ENCODE results near the gene MORN4. TPM values are rescaled to one million over a fixed set of nuclear protein-coding genes. Genes with fewer than 3 reads are reported as not detected.

The MORN4 gene
- total and polyA plus RNA-seq, 9 of the 15 experiments (the other 6 are each of a cell fraction or from before 2014, with no cell fraction given): 8.3 to 23.9 (median 11.7) TPM

DNA sequence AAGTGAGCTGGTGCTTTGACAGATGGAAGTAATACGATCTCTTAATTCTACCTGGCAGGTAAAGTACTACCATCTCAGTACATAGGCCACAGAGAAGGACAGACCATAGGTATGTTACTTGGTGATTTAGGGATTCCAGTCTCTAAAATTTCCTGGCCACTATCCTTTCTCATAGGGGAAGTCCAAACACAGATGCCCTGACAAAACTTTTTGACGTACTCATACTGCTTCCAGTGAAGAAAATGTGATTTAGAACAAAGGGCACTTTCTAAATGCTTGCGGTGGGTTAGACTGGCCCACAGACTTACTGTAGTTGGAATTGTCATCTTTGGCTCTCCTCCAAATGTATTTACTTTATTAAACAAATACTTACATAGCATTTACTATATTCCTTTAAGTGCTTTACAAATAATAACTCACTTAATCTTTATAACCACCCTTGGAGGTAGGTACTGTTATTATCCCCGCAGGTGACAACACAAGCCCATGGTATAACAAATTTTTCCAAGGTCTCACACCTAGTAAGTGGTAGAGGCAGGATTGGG is 10.2 kb upstream of the MORN4 start:
- 89% methylated on average over 4 of the region's 4 CpGs for WGBS (ENCODE audit: insufficient coverage, low coverage, missing lambda C conversion rate)
- Histone ChIP-seq H3K4me2 (ENCODE audit: insufficient read depth, low read length) (no peak overlapping the region), H3K4me1 (replicated peaks in 1 of 2; ENCODE audit: control insufficient read depth in 2 of 2, insufficient read depth in 2 of 2, low read length in 2 of 2) (peaks cover 12 to 24% of the 10 kb centered on the region in 2 experiments), H3K36me3 (ENCODE audit: control insufficient read depth, insufficient read depth, low read length) (peaks cover 31% of the 10 kb centered on the region), H3K9me3 (replicated peaks; ENCODE audit: control insufficient read depth, insufficient read depth, low read depth, low read length) (no peaks in the 10 kb centered on the region), H2AFZ (ENCODE audit: low read depth, low read length) (no peak overlapping the region), H3K9ac (ENCODE audit: insufficient read depth in 1 of 2, low read depth in 2 of 2, low read length in 2 of 2) (no peak overlapping the region), H3K27me3 (ENCODE audit: control insufficient read depth in 2 of 2, insufficient read depth in 2 of 2, low read length in 2 of 2) (no peaks in the 10 kb centered on the region), H3K4me3 (no peak overlapping the region), H3K9me1 (ENCODE audit: control insufficient read depth, insufficient read depth, low read length) (no peaks in the 10 kb centered on the region), H3K79me2 (ENCODE audit: control insufficient read depth, insufficient read depth, low read length) (peaks cover 54% of the 10 kb centered on the region), H3K27ac (ENCODE audit: extremely low read depth, low read depth, low read length) (no peak overlapping the region), H4K20me1 (replicated peaks; ENCODE audit: control insufficient read depth, insufficient read depth, low read length) (no peaks in the 10 kb centered on the region)
- ATAC-seq (no peak), FAIRE-seq (no peak), DNase-seq (ENCODE audit: extremely low read depth in 1 of 4, low spot score in 3 of 4) (no peak)
- ChIA-PET POLR2A (no interaction called here), CTCF (ENCODE audit: low intra/inter-chr PET ratio) (no interaction called here)
- in situ Hi-C loops (cut with MboI): no loop called here
- TF ChIP-seq ZNF384 (IDR thresholded peaks at IDR 0.05; ENCODE audit: low read depth, low read length): no peak
- no peak for TF ChIP-seq KHSRP (IDR thresholded peaks at IDR 0.05)
- no peak for TF ChIP-seq PREB (CRISPR knock-in tag; IDR thresholded peaks at IDR 0.05)
- TF ChIP-seq KDM1A (IDR thresholded peaks at IDR 0.05): no peak
- no peak for TF ChIP-seq ERF (CRISPR knock-in tag; IDR thresholded peaks at IDR 0.05)
- TF ChIP-seq ELF4 (CRISPR knock-in tag; IDR thresholded peaks at IDR 0.05): no peak
- no peak for TF ChIP-seq BRD4 (IDR thresholded peaks at IDR 0.05)
- TF ChIP-seq ARID1B (IDR thresholded peaks at IDR 0.05): no peak
- no peak for TF ChIP-seq EWSR1 (IDR thresholded peaks at IDR 0.05; ENCODE audit: borderline replicate concordance, low read depth, partially characterized antibody)
- TSS peak; percentile 28 for BruUV-seq (replicated peaks)
- intact Hi-C loops (cut with micrococcal nuclease): no loop called here
